Stimulated activated CD8-positive, alpha-beta memory T cell treated with anti-CD3 and anti-CD28 coated beads, Interleukin-12 subunit alpha, Interleukin-12 subunit beta, amount 100 ng/mL, for 4 hours (primary cell): ENCODE results near the gene ARHGAP35.
A peak's percentile ranks its signal among the peaks of the same experiment; 100 is the strongest.
"Not testable (repeated sequence)": the region's sequence is repeated elsewhere in the genome, so short reads cannot be mapped to it uniquely, and the experiment has no call there.

ENCODE experiments used
- DNase-seq: peaks from one replicate; pipeline ENCODE4 v3.0.0-alpha.2; 2020; ENCODE audit warnings: low read depth

ARHGAP35 gene

DNA sequence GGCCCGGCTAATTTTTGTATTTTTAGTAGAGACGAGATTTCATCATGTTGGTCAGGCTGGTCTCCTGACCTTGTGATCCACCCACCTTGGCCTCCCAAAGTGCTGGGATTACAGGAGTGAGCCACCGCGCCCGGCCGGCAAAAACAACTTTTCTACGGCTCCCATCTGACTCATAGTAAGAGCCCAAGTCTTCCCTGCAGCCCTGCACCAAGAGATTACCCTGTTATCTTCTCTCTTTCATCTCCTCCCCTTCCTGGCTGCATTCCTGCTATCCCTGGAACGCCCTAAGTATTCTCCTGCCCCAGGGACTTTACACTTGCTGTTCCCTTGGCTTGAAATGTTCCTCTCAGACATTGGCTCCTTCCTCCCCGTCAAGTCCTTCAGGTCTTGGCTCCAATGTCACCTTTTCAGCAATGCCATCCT is 16.7 kb upstream of the ARHGAP35 start:
- DNase-seq, result no peak

DNA sequence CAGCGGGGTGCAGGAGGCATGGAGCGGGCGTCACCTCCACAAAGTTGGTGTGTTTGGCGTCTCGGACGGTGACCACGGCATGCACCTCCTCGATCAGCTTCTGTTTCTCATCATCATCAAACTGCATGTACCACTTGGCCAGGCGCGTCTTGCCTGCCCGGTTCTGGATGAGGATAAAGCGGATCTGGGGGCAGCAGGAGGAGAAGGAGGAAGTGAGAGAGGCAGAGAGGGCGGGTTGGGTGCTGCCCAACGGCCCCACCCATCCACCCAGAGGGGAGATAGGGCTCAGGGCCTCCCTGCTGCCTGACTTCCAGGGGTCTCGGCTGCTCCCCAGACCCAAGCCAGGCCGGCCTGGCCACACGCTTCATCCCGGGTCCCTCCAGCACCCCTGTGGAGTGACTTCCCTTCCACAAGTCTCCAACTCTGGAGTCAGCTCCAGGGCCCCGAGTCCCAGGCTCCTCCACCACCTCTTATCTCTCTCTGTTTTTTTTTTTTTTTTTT is 14.8 kb upstream of the ARHGAP35 start:
- DNase-seq, result no peak

DNA sequence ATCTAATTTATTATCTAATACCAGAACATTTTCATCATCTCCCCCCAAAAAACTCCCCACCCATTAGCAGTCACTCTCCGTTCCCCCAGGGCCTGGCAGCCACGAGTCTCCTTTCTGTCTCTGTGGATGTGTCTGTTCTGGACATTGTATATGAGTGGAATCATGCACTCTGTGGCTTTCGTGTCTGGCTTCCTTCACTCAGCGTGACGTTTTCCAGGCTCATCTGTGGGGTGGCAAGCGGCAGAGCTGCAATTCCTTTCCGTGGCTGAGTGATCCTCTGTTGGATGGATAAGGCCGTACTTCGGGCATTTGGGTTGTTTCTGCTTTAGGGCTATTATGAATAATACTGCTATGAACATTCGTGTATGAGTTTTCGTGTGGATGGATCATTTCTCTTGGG is 13.3 kb upstream of the ARHGAP35 start:
- DNase-seq, result no peak

DNA sequence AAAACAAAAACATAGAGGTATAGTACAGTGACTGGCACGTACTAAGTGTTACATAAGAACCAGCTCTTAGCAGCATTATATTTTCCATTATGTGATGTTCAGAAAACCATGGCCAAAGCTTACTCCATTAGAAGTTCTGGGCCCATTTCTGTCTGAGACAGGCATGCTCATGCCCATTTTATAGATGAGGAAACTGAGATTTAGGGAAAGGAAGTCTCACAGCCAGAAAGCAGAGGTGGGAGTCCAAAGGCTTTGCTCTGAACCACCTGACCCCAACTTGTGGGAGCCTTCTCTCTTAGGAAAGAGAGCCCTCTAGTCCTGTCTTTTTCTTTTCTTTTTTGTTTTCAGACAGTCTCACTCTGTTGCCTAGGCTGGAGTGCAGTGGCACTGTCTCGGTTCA is 12.4 kb upstream of the ARHGAP35 start:
- DNase-seq, result no peak

DNA sequence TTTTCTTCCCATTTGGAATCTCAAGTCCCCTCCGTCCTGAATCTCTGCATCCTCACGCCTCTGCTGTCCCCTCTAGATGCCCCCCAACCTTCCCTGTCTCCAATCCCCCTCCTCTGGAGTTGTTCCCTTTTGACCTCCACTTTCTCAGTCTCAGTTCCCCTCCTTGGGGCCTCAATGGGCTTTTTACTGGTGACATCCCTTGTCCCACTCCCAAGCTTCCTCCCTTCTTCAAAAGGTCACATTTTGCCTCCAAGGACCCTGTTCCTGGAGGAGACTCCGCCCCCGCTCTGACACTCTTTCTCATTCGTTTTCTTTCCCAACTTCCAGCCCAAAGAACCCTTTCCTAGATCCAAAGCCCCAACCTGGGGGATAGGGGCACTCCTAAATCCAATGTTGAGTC is 11.2 kb upstream of the ARHGAP35 start:
- DNase-seq, result no peak

DNA sequence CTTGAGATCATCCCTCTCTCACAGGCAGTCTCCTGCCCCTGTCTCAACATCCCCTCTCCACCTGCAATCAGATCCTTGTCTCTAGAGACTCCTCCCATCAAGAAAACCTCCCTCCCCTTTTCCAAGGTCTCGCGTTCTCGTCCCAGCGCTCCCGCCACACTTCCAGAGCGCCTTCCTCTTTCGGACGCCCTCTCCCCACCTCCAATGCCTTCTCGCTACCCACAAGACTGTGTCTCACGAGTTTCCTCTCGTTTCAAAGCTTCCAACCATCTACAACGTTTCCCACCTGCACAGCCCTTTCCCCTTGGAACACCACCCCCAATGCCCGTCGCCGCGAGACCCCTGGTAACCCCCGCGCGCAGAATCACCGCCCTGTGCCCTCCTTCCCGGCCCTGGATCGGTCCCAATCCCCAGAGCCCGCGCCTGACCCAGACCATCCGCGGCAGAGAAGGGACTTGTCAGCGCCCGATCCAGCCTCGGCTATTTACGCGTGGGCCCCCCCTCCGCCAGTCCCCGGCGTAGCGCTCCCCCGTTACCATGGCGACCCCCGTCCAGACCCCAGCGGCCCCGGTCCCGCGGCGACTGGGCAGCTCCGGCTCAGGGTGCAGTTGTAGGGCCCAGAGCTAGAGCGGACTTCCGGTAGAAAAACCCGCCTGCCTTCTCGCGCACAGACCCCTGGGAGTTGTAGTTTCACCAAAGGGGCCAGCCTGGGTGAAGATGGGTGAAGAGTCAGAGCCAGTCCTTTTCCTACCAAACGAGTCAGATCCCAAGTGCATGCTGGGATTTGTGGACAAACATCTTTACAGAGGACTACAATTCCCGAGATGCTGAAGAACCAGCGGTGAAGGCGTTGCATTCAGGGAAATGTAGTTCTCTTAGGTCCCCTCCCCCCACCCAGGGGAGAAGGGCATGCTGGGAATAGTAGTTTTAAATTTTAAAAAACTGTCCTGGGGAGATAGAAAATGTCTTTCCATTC is 10.3 kb upstream of the ARHGAP35 start, which contains the start of gene AP2S1:
Gene AP2S1, minus strand, starts transcription at position 619 of the 976 bp plus-strand sequence. Its CDS starts 80 bp downstream, at position 539.
- peak; percentile 82 for DNase-seq

DNA sequence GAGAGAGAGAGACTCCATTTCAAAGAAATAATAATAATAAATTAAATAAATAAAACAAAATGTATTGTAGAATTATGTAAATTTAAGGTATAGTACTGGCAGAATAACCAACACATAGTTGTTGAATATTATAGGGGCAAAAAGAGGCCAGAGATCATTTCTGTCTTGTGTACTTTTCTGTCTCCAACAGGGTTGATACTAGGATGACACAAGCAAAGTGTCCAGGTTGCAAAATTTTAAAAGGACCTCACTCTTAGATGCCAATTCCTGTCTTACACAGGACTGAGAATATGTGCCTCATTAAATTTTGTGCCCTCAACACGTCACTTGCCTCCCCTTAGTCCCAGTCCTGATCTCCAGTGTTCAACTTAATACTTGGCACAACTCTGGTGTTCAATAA is 8.0 kb upstream of the ARHGAP35 start:
- DNase-seq, result no peak

DNA sequence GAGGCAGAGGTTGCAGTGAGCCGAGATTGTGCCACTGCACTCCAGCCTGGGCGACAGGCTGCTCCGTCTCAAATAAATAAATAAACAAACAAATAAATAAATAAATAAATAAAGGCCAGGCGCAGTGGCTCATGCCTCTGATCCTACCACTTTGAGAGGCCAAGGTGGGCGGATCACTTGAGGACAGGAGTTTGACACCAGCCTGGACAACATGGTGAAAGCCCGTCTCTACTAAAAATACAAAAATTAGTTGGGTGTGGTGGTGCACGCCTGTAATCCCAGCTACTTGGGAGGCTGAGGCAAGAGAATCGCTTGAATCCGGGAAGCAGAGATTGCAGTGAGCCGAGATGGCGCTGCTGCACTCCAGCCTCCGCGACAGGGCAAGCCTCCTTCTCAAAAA is 6.1 kb upstream of the ARHGAP35 start:
- not testable (repeated sequence) for DNase-seq

DNA sequence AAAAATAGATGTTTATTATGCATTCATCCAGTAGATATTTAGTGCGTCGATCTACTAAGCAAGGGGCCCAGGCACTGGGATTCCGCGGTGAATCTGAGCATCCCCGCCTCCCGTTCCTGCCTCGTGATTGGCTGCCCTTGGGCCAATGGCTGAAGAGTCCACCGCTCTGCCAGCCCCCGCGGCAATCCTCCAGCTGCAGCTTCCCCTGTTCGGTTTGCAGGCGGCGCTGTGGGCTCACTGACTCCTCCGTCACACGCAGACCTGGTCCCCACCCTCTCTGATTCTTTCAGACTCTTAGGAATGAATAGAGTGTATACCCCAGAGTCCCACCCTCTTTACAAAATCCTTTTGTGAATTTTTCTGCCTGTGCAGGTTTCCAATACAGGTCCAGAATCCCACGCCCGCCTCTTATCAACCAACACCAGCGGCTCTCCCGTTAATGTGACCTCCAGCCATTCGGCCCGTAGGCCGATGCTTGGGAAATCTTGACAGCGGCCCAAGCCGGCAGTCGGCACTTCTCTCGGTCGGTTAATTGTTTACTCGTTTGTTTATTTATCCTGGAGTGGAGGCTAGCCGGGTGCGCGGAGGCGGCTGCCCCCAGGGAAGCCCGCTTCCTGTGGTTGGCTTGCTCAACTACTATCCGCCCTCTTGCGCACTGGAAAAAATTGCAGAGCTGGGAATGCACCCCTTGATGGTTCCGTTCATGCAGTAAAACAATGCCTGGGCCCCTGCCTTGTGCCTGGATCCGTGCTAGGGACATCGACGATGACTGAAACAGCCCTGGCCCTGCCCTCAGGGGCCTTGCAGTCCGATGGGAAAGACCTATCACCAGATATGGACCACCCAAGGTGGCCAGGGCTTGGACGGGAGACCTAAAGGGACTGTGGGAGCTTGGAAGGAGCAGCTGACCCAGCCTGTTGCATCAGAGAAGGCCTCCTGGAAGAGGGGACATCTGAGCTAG is 4.5 kb upstream of the ARHGAP35 start:
- peak; percentile 81 for DNase-seq

DNA sequence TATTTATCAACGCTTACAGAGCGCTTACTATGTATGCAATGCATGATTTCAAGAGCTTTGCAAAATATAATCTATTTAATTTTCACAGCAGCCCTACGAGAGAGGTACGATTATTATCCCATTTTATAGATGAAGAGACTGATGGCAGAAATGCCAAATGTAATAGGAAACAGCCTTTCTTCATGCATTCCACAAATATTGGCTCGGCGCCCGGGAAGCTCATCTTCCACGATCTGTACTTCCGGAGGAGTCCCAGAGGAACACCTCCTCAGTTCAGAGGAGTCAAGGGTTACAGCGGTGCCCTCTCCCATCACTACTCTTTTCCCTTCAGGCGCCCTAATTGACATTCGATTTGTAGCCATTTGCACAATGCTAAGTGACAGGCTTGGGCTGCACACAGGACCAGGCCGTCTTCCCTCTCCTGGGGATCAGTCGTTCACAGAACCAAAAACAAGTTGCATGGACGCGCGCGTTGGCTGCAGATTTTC is 1.1 kb upstream of the ARHGAP35 start:
- DNase-seq, result no peak

DNA sequence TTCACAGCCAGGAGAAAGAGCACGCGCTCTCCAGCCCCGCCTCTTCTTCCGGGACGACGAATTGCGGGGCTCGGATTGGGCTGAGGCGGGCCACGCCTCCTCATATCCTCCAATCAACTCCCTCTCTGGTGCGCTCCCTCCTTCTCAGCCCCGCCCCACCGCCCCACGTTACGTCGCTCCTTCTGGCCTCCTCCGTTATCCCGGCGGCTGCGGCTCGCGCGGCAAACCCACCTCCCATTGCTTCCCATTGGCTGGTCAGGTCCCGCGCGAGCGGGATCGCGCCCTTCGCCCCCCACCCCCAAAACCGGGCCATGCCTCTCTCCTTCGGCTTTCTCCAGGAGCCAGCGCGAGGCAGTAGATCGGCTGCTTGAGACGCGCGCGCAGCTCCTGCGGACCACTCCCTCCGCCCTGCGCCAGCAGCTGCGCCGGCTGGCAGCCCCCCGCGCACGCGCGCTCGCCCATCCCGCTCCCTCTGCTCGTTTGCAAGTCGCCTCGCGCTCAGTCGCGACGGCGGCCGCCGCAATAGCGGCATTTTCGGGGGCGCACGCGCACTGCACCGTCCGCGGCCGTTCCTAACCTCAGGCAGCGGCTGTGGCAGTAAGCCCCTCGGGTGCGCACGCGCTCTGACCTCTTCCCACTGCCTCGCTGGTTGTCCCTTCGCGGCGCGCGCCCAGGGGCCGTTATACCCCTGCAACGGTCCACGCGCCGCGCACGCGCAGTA is 512 bp upstream of the ARHGAP35 start:
- DNase-seq, result peak; percentile 88

DNA sequence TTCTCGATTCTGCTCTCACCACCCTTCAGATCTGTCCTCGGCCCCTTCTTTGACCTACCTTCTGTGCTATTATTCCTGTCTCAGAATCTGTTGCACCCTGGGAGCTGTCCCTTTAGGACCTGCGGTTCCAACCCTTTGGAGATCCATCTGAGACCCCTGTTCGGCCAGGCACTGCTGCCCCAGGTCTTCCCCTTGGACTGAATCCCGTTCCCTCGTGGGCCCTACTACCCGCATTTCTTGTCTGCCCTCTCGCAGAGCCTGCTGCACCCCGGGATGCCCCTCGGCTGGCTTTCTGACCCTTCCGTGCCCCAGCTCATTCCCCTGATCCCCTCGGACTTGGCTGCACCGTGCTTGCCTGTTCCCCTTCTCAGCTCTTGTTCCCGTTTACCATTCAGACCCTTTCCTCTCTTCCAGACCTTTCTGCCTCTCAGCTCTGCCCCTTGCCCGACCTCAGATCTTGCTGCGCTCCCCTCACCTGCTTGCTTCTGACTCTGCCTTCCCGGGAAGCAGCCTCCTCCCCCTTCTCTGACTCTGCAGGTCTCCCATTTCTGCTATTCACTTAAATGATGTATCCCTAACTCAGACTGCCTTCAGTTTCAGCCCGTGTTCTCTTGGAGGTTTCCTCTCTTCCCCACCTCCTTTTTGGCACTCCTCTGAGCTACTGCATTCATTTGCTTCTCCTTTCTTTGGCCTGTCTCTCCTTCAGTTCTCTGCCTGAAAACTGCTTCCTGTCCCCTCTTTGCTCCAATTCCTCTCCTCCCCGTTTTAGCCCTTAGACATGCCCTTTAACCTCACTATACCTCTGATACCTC is 1.1 kb downstream of the ARHGAP35 start:
- no peak for DNase-seq

DNA sequence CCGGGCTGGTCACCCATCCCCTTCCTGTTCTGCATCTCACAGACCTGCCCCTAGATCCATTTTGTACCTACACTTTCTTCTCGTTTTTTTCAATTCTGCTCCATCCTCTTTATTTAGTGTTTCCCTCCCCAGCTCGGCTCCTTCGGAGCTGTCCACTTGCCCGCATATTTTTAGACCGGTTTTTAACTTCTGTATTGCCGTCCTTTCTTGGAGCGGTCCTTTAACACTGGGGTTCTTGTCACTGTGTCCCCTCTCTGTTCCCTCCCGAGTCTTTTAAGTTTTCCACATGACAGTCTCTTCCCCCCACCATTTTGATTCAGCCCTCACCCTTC is 1.7 kb downstream of the ARHGAP35 start:
- DNase-seq, result no peak

DNA sequence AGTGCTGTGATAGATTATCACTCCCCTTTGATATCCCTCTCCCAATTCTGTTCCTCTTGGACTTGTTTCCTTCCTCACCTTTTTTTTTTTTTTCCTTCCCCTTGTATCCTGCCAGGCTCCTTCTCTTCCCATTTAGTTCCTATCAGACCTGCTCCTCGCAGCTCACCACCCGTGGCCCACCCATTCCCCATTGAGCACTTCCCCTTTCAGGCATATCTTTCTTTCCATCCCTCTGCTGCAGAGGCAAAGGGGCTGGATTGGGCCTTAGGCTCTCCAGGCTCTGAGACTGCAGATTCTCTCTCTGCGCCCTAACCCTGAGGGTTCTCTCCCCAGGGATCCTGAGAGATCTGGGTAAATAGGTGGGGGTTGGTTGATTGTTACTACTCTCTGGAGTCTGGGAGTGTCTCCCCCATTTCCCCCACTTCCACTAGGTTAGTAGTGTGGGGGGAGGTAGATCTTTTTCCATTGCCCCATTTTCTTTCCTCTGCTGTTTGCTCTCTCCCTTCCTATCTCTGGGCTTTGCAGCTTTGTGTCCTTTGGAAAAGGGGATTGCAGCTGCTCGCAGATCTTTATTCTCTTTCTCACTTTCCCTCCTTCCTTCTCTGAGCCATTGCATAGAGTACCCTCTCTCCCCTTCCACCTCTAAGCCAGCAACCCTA is 2.3 kb downstream of the ARHGAP35 start:
- no peak for DNase-seq

DNA sequence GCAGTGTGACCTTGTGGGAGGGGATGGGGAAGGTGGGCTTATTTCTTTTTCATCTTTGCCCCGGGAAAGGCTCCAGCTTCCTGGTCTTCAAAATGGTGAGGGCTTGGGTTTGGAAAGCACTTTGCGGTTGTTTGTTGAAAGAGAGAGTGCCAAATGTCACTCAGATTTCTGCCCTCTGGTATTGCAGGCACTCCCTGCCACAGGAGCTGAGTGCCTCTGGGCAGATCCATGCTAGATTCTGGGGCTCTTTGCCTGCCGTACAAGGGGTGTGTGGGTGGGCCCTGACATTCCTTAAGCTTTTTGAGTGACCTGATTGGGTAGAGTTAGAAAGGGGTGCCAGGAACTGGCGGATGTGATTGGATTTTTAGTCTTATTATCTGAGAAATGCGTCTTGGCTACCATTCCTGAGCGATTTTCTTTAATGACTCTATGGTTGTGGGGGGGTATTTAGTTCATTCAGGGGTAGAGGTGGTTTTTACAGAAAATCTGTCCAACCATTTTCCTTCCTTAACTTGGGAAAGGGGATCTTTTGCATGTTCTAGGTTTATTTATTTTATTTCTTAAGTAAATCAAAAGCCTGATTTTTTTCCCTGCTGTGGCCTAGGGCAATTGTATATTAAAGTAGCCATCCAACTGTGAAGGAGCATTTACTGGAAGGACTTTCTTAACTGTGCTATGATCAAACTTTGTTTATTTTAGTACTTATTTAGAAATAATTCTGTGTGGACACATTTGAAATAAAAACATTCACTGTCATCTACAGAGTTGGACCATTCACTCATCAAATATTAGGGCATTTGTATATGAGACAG is 3.2 kb downstream of the ARHGAP35 start:
- no peak for DNase-seq

DNA sequence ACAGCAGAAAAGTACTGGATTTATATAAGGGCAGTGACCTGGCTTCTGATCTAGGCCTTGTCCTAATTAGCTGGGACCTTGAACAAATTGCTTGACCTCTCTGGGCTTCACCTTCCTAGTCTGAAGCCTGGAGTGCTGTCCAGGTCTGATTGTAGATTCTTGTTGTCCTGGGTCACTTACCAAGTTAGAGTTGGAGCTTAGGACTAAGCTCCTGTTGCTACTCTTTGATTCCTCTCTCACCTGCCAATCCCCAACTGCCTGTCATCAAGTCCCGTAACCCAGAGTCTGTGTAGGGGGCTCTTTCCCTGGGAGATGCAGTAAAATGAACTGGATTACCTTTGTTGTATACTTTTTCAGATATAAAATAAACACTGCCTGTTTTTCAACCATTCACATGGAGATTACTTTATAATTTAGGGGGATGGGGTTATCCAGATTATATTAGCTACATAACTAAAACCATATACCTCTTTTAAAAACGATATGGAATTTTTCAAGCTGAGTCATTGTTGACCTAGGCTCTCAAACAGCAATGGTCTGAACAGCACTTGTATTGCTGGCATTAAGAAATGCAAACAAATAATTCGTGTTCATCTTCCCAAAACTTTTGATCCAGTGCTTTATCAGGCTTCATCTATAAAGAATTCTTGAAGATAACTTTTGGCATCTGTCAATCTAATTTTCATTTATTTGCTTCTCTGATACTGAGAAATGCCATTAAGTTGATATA is 5.8 kb downstream of the ARHGAP35 start:
- no peak for DNase-seq

DNA sequence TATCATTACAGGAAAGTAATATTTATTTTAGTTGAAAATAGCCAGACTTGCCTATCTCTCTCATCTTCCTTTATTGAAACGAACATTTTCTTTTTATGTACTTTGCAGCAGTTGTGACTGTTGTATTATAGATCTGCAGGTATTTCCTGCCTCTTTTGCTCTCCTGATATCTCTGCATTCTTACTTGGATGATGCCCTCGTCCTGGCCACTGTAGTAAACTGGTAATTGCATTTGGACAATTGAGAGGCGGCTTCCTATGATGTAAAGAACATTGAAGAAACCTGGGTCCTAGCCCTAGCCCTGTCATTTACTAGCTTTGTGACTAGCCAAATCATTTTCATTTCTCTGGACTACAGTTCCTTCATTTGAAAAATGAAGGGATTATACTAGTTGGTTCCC is 6.4 kb downstream of the ARHGAP35 start:
- no peak for DNase-seq

DNA sequence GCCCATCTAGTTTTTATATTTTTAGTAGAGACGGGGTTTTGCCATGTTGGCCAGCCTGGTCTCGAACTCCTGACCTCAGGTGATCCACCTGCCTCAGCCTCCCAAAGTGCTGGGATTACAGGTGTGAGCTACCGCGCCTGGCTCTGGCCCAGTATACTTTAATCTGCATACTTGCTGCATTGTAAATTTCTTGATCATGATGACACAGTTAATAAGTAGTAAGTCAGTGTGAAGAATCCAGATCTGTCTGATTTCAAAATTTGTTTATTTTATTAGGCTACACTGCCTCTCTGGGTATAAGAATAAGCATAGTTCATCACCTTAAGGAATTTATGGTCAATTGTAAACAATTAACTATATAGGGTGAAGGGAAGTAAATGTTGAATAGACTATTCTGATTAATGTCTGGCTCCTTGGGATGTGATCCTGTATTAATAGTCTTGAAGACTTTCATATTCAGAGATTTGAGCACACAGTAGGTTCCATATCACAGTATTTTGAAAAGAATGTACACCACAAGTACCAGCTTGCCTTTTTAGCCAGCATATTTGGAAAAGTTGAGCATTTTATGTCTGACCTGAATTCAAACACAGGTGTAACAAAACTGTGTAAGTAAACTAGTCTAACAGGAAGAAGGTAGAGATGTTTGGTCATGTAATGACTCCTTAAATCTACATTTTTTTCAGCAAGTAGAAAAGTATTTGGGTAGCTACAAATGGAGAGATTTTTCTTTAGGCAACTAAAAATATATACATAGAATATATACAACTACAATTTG is 7.4 kb downstream of the ARHGAP35 start:
- no peak for DNase-seq
